NCI-H1694 treated with DMSO at 0.1 percent for 48 hours (cell line): Measurements from ENCODE around the gene RPL36.
"Not testable (repeated sequence)": the region's sequence is repeated elsewhere in the genome, so short reads cannot be mapped to it uniquely, and the experiment has no call there.

Experiments
- DNase-seq: peaks from one replicate; lab custom pipeline; 2025; lab: John Stamatoyannopoulos, UW

RPL36 gene

DNA sequence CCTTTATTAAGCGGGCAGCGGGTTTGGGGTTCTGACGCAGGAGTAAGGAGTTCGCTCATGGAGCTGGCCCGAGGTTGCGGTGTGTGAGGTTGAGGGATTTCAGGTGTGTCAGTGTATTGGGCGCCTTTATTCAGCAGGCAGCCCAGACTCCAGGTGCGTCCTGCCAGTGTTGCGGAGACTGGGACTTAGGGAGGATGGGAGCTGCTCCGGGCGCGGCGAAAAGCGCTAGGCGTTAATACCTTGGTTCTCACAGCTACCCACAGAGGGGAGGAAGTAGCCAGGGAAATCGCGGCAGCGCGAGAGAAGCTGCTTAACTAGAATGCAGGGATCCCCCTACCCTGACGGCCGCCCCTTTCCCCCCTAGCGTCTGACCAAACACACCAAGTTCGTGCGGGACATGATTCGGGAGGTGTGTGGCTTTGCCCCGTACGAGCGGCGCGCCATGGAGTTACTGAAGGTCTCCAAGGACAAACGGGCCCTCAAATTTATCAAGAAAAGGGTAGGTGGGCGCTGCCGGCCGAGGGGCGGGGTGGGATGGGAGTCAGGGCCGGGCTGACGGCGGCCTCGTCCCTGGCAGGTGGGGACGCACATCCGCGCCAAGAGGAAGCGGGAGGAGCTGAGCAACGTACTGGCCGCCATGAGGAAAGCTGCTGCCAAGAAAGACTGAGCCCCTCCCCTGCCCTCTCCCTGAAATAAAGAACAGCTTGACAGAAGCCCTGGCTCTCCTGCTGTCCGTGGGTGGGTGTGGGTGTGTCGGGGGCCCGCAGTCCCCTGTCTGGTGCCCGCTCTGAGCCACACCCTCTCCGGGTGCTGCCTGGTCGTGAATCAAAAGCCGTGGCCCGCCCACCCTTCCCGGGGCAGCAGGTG, 1.1 kb downstream of the RPL36 start:
- no peak for DNase-seq

DNA sequence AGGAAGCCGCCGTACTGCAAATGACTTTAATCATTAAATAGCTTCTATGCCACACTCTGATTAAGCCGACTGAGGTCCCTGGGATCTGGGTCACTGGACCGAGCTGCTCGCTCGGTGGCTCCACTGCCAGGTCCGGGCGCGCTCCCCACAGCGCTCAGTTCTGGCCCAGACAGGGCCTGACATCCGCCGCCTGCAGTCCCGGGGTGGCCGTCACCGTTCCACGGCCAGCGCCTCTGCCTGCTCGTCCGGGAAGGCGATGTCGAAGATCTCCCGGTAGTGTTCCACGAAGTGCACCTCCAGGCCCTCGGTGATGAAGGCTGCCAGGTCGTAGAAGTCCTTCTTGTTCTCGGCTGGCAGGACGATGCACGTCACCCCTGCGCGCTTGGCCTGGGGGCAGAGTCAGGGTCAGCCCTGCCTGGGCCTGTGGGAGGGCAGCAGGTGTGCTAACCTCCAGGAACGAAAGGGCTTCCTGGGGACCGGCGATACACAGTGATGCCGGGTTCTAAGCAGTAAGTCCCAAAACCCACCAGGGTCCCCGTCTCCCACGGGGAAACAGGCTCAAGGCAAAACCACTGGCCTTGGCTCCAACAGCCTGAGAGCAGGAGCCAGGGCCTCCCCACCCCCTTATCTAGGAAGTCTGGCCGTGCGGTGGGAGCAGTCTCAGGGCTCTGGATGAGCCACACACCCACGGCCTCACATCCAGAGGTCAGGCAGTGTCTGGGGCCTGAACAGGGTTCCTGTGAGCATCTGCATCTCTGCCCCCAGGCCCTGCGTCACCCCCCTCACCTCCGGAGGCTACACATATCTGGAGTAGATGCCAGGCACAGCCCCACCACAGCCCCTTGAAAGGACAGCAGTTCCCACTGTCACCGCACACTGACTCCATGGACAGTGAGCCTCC, 2.0 kb downstream of the RPL36 start:
- DNase-seq = no peak

DNA sequence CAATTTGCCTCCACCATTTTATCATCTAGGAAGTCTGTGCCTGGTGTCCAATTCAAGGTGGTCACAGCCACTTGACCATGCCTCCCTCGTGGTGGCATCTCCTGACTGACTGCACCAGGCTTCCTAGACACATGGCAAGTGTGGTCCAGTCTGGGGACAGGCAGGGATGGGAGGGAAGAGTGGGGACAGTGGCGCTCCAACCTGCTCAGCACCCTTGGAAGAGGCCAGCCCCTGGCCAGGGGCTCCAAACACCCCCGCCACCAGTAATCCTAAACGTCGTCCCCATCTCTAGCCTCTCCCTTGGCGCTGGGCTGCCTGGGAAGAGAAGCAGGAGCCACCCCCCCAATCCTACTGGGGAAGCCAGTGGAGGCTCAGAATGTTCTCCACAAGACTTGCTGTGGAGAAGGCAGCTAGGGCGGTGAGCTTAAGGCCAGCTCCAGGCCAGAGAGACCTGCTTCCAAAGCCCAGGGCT, 2.7 kb downstream of the RPL36 start:
- DNase-seq = no peak

DNA sequence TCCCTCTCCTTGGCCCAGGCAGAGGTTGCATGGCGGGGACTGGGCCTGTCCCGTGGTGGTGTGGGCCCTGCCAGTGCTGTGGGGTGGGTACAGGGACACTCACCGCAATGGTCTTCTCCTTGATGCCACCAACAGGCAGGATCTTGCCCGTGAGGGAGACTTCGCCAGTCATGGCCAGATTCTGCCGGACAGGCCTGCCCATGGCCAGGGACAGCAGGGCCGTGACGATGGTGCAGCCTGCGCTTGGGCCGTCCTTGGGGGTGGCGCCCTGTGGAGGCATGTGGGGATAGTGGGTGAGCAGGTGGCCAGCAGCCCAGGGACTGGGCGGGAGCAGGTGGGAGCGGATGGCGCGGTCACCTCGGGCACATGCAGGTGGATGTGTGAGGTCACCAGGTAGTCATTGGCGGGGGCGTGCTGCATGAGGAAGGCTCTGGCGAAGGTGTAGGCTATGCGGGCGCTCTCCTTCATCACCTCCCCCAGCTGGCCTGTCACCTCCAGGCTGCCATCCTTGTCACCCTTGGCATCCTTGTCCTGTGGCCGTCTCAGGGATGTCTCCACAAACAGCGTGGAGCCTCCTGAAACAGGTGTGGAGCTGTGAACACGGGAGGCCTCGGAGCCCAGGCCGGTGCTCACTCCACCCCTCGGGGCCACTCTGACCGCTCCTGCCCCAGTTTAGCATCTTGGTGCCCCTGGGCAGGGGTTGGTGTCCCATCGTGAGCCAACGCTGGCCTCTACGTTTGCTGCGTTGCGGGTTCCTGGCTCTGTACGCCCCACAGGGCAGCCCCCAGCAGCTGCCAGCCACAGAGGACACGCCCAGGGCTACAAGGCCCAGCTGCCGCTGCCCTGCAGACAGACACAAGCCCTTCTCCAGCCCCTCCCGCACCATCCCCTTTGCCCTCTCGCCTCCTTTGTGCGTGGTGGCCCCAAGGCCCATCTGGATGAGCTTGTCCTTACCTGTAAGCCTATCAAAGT, 3.4 kb downstream of the RPL36 start:
- no peak for DNase-seq

DNA sequence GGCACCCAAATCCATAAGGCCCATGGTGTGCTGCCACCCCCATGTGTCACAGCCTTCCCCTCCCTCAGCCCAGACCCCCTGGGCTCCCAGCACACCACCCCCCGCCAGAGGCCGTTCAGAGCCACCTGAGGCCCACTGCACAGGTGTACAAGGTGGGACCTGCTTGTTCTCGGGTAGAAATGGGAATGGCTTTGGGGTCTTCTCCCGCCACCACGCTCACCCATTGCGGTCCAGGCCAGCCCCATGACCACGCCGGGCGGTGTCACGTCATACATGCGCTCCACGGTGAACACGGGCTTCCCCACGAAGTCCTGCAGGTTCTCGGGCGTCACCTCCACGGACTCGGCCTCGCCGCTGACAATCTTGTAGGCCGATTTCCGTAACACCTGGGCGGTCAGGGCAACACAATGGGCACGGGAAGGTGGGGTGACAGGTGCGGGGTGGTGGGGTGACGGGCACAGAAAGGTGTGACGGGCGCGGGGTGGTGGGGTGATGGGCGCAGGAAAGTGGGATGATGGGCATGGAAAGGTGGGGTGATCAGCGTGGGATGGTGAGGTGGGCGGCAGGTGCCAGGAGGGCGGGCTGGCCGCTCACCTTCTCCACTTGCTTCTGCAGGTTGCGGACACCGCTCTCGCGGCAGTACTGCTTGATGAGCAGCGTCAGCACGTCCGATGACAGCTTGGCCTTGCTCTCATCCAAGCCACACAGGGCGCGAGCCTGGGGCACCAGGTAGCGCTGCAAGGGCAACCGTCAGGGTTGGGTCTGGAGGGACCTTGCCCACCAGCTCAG, 4.3 kb downstream of the RPL36 start:
- no peak for DNase-seq

DNA sequence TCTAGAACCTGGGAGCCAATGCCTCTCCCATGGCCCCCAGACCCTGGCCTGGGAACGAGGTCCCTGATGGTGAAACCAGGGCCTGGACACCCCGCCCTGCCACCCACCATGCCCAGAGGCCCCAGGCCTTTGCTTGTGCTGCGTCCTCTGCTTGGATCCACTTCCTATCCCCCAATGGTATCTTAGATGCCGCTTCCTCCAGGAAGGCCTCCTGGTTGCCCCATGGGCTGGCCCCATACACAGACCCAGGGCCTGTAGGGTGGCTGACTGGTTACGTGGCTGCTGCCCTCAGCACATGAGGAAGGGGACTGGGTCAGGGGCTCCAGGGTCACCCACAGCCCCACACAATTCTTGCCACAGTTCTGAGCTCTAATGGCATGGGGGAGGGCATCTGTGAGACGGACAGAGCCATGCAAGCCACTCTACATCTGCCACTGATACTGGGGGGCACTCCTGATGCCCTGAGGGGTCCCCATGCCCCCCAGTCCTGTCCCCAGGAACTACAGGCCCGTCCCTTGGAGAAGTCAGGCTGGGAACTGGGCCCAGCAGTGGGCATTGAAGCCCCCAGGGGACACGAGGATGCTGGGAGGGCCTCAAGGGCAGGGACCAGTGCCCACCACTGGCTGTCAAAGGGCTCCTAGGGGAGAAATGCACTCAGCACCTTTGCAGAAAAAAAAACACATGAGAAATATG, 5.0 kb downstream of the RPL36 start:
- no peak for DNase-seq

DNA sequence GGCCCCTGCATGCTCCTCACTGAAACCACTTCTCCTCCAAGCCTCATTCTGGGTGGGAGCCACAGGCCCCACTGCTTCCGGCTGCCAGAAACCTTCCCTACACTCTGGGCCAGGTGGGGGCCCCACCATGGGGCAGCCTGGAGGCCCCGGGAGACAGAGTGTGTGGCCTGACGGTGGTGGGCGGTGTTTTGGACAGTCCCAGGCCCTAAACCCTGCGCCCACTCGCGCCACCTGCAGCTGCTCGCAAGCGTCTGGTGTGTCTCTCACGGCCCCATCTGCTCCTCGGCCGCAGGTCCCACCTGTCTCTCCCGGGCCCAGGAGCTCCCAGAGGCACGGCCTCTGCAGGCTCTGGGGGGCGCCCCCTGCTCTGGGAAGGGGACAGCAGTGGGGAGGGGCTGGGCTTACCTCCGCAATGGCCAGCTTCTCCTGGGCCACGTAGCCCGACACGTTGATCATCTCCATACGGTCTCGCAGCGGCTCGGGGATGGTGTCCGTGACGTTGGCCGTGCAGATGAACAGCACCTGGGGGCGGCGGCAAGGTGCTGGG, 5.6 kb downstream of the RPL36 start:
- DNase-seq = no peak

DNA sequence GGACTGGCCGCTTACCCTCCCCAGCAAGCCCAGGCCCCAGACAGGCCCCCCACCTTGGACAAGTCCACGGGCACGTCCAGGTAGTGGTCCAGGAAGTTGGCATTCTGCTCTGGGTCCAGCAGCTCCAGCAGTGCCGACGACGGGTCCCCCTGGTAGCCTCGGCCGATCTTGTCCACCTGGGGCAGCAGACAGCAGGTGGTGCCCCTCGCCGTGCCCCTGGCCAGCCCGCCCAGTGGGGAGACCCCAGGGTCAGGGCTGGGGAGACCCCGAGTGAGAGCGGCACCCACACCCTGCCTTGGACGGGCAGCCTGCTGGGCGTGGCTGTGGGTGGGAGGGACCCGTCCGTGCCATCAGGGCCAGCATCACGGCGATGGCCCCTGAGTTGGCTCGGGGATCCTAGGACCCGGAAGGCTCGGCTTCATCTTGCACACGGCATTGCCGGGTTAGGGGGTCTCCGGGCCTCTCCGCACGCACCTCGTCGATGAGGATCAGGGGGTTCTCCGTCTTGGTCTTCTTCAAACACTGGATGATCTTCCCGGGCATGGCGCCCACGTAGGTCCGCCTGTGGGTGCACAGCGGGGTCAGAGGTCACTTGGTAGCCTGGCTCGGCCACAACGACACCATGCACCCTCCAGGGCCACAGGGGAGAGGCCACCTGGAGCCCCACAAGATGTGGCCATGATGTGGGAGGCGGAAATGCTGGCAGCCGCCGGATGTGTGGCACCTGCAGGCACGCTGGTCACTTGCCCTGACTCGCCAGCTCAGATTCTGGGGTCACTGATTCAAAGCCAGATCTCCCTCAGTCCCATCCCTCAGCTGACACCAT, 6.3 kb downstream of the RPL36 start:
- DNase-seq = no peak

DNA sequence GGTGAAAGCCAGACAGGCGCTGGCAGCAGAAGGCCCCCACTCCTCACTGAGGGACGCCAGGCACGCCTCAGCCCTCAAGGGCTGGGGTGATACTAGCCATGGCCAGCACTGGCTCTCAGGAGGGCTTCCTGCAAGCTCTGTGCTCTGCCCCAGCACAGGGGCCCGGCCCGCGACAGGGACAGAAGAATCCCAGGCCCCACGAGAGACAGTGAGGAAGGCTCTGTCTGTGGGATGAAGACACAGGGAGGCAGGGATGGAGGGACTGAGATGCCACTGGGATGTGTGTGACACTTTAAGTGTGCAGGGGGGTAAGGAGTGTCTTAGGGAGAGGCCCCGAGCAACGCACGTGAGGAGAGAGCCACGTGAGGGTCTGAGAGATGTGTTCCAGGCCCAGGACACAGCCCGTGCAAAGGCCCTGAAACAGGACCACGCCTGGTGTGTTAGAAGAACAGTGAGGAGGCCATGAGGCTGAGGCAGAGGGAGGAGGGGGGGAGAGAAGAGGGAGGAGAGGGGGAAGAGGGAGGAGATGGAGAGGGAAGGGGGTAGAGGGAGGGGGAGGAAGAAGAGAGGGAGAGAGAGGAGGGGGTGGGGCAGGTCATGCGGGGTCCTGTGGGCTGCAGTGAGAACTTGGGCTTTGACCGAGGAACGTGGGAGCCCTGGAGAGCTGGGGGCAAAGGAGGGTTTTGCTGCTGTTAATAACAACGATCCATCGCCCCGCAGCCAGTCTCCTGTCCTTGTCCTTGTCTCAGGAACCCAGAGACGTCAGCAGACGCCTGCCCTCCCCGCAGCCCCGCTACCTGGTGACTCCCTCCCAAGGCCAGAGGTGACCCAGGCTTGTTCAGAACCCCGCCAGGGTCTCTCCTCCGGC, 7.2 kb downstream of the RPL36 start:
- no peak for DNase-seq

DNA sequence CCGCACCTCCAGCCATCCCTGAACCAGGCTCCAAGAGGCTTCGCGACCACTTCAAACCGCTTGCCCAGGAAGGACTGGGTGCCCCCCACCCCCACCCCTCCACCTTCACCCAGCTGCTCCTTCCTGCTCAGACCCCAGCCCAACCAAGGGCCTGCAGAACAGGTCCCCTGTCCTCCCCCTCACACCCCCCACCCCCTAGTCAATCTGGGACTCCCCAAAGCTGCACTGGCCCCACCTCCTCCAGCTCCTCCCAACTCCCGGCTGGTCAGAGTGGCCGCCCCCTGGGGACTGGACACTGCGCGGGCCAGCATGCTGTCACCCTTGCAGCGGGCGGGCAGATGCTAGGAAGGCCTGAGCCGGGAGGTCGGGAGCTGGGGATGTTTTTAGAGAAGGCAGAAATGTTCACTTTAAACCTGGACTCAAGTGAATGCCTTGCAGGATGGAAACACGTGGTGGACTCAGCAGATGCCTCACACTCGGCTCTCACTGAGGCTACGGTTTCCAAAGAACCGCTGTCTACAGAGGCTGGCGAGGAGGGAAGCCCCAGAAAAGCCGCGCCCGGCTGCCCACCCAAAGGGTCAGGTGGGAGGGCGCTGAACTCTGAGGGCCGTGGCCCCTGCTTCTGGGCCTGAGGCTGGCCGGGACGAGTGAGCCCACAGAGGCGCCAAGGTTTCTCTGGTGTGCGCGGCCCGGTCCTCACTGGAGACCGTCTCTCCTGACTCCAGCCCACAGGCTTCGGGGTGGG, 8.0 kb downstream of the RPL36 start:
- DNase-seq = no peak

DNA sequence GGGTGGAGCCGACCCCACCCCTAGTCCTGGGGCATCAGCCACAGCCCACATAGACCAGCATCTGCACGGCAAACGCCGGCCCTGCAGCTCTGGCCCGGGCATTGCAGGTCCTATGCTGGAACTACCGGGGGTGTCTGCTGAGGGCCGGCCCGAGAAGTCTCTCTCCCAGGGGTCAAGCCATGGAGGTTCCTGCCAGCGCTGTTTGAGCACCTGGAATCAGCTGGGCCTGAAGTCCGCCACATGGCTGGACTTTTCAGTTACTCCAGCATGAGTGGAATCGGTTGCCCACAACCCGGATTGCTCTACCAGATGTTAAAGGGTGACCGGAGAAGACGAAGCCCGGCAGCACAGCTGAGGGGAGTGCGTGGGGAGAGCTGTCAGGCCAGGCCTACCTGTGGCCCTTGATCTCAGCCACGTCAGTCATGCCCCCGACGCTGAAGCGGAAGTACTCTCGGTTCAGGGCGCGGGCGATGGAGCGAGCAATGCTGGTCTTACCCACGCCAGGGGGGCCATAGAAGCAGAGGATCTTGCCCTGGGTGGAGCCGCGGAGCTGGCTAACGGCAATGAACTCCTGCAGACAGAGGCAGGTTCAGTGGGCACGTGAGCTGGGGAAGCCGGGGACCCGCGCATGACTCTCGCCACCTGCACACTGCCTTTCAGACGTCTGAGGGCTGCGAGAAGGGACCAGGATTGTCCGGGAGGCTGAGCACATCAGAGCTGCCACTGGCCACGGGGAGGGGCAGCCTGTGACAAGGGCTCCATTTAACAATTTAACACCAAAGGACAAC, 8.7 kb downstream of the RPL36 start:
- DNase-seq = no peak

DNA sequence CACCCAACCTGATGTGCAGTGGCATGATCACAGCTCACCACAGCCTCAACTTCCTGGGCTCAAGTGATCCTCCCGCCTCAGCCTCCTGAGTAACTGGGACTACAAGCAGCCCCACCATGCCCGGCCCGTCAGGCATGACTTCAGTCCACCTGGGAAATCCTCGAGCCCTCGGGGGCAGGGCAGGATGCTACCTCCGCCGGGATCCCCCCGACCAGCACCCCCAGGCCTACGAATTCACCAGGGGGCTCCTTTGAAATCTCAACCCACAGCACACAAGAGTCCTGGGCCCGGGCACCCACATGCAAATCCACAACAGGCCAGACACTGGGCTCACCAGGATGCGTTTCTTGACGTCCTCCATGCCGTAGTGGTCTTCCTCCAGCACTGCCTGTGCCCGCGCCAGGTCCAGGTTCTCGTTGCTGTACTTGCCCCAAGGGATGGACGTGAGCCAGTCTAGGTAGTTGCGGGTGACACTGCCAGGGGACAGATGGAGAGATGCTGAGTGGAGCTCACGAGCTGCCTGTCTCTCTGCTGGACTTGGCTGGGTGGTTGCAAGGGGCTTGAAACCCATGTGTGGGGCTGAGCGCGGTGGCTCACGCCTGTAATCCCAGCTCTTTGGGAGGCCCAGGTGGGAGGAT, 10.5 kb downstream of the RPL36 start:
- no peak for DNase-seq

DNA sequence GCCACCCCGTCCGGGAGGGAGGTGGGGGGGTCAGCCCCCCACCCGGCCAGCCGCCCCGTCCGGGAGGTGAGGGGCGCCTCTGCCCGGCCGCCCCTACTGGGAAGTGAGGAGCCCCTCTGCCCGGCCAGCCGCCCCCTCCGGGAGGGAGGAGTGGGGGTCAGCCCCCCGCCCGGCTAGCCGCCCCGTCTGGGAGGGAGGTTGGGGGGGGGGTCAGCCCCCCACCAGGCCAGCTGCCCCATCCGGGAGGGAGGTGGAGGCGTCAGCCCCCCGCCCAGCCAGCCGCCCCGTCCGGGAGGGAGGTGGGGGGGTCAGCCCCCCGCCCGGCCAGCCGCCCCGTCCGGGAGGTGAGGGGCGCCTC, 11.9 kb downstream of the RPL36 start:
- not testable (repeated sequence) for DNase-seq

DNA sequence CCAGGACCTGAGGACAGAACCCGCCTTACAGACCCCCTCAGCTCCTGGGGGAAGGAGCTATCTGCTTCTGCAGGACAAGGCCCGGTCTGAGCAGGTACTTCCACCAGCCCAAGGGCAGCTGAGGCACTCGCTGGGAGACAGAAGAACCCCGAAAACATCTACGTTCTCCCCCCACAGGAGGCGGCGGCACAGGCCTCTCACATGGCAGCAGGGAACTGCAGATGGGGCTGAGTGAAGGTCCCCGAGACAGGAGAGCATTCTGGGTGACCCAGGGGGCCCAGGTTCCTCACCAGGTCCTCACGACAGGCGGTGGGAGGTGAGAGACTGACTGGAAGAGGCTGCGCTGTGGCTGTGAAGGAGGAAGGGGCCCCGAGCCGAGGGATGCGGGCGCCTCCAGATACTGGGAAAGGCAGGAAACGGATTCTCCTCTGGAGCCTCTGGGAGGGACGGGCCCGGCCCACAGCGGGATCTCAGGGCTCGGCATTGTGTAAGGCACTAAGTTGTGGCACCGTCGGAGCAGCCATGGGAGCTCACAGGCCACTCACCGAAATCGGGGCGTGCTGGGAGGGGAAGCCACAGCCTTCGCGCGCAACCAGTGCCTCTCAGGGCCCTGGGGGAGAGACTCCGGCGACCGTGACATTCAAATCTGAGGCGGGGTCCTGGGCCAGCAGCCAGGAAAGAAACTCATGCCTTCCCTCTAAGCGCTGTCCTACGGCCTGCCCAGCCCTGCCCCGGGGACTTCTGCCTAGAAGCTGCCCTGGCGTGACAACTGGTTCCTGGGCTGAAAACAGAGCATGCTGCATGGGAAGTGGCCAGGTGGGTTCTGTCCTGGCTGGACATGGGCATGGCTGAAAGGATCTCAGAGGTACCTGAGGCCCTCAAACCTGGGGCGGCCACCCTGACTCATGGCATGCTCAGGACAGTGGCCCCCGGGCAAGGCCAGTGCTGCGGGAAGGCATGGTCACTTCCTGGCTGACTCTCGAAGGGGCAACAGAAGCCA, 14.0 kb downstream of the RPL36 start:
- no peak for DNase-seq

DNA sequence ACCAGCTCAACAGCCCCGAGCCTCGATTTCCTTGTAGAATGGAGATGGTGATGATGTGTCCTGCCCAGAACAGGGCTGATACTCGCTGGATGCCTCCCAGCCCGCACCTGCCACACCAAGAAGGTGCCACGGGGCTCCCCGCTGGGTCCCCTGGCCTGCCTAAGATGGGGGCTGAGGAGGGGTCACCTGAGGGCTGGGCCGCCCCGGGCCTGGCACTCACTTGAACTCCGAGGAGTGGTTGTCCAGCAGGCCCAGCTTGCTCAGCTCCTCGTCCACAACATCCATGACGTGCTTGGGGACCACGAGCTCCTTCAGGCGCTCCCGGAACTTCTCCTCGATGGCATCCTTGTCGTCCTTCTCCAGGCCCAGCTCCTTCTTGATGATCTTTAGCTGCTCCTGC, 15.5 kb downstream of the RPL36 start:
- DNase-seq = no peak
